ENCODE measurements around the gene GIT1.
"Not testable (repeated sequence)": the region's sequence is repeated elsewhere in the genome, so short reads cannot be mapped to it uniquely, and the experiment has no call there.

Gene GIT1

GRCh38 chr17:29571486-29571882, 18.0 kb downstream of the GIT1 start:
- H3K4me3 ChIP-seq (ENCODE audit: low read depth, low read length): no peak overlapping the region
- DNase-seq (ENCODE audit: low read depth): no peak

- no peak for DNase-seq (ENCODE audit: low read depth)
- H3K4me3 ChIP-seq (ENCODE audit: low read depth, low read length): no peak overlapping the region
Measured at GRCh38 chr17:29570521-29570920, 18.9 kb downstream of the GIT1 start.

- H3K4me3 ChIP-seq (ENCODE audit: low read depth, low read length): peak overlapping the region; percentile 74
- DNase-seq (ENCODE audit: low read depth): no peak
Measured at GRCh38 chr17:29569245-29569950, 20.1 kb downstream of the GIT1 start.

- peak within 1 kb of the TSS; percentile 74 for H3K4me3 ChIP-seq (ENCODE audit: low read depth, low read length)
- no peak for DNase-seq (ENCODE audit: low read depth)
Measured at GRCh38 chr17:29568331-29569244, 20.9 kb downstream of the GIT1 start, which contains the start of gene TP53I13. TP53I13 (plus strand) TSS chr17:29568701; CDS start chr17:29568759, 58 bp downstream.

- no peak for DNase-seq (ENCODE audit: low read depth)
- peak overlapping the region; percentile 74 for H3K4me3 ChIP-seq (ENCODE audit: low read depth, low read length)
Measured at GRCh38 chr17:29567554-29568330, 21.7 kb downstream of the GIT1 start.

- H3K4me3 ChIP-seq (ENCODE audit: low read depth, low read length): peak overlapping the region; percentile 74
- DNase-seq (ENCODE audit: low read depth): no peak
Measured at GRCh38 chr17:29567304-29567553, 22.2 kb downstream of the GIT1 start.

- no peak for DNase-seq (ENCODE audit: low read depth)
- H3K4me3 ChIP-seq (ENCODE audit: low read depth, low read length): peak within 1 kb of the TSS; percentile 74
Measured at GRCh38 chr17:29566473-29567303, 22.8 kb downstream of the GIT1 start, which contains the start of gene ABHD15. ABHD15 (minus strand) TSS chr17:29567037; CDS start chr17:29566966, 71 bp downstream.

- DNase-seq (ENCODE audit: low read depth): no peak
Measured at GRCh38 chr17:29565643-29566472, 23.6 kb downstream of the GIT1 start.

GRCh38 chr17:29563816-29564215, 25.6 kb downstream of the GIT1 start:
- no peak for DNase-seq (ENCODE audit: low read depth)
- no peak overlapping the region for H3K4me3 ChIP-seq (ENCODE audit: low read depth, low read length)

More at GRCh38 chr17:29565643-29566472, 23.6 kb downstream of the GIT1 start:
- peak overlapping the region; percentile 74 for H3K4me3 ChIP-seq (ENCODE audit: low read depth, low read length)

GRCh38 chr17:29562615-29563014, 26.8 kb downstream of the GIT1 start:
- H3K4me3 ChIP-seq (ENCODE audit: low read depth, low read length): no peak overlapping the region
- DNase-seq (ENCODE audit: low read depth): no peak

- H3K4me3 ChIP-seq (ENCODE audit: low read depth, low read length): no peak overlapping the region
- DNase-seq (ENCODE audit: low read depth): no peak
Measured at GRCh38 chr17:29561554-29562517, 27.6 kb downstream of the GIT1 start.

- H3K4me3 ChIP-seq (ENCODE audit: low read depth, low read length): no peak overlapping the region
- no peak for DNase-seq (ENCODE audit: low read depth)
Measured at GRCh38 chr17:29560316-29560715, 29.1 kb downstream of the GIT1 start.

- no peak overlapping the region for H3K4me3 ChIP-seq (ENCODE audit: low read depth, low read length)
- DNase-seq (ENCODE audit: low read depth): no peak
Measured at GRCh38 chr17:29559640-29560039, 29.8 kb downstream of the GIT1 start.

GRCh38 chr17:29558139-29558538, 31.3 kb downstream of the GIT1 start:
- H3K4me3 ChIP-seq (ENCODE audit: low read depth, low read length); DNase-seq (ENCODE audit: low read depth): not testable (repeated sequence)

- no peak for DNase-seq (ENCODE audit: low read depth)
- no peak overlapping the region for H3K4me3 ChIP-seq (ENCODE audit: low read depth, low read length)
Measured at GRCh38 chr17:29557739-29558116, 31.7 kb downstream of the GIT1 start.

- no peak overlapping the region for H3K4me3 ChIP-seq (ENCODE audit: low read depth, low read length)
- no peak for DNase-seq (ENCODE audit: low read depth)
Measured at GRCh38 chr17:29557085-29557738, 32.2 kb downstream of the GIT1 start.

GRCh38 chr17:29555840-29556239, 33.6 kb downstream of the GIT1 start:
- H3K4me3 ChIP-seq (ENCODE audit: low read depth, low read length): no peak overlapping the region
- no peak for DNase-seq (ENCODE audit: low read depth)
